Measurements from ENCODE around the gene NCAM1. TPM values are rescaled to one million over a fixed set of nuclear protein-coding genes. Genes with fewer than 3 reads are reported as not detected.

Gene NCAM1
- total and polyA plus RNA-seq, 2 of the 13 experiments (the other 11 are each of a cell fraction or from before 2014, with no cell fraction given): 0.05 TPM; not detected in 1

- intact Hi-C loops (cut with micrococcal nuclease; ENCODE audit: unreplicated experiment): no loop called here
- BruUV-seq (replicated peaks): no TSS peak
- Histone ChIP-seq H2AFZ (ENCODE audit: low read length) (no peak overlapping the region), H3K4me3 (replicated peaks in 1 of 3; ENCODE audit: insufficient read depth in 1 of 3, low read depth in 2 of 3, low read length in 3 of 3) (peak overlapping the region in 1 of 3 experiments; percentile 23; a peak in 2 of 6 replicates), H3K9me3 (ENCODE audit: low read length) (no peaks in the 10 kb centered on the region), H3K27me3 (ENCODE audit: control insufficient read depth in 1 of 2, insufficient read depth in 2 of 2, low read length in 2 of 2) (peaks cover 3 to 28% of the 10 kb centered on the region in 2 experiments; a peak in 3 of 5 replicates), H3K36me3 (replicated peaks in 1 of 2; ENCODE audit: control insufficient read depth in 1 of 2, insufficient read depth in 2 of 2, low read length in 2 of 2) (no peaks in the 10 kb centered on the region), H3K4me1 (ENCODE audit: insufficient read depth, low read length) (0 out of 2 replicates have a peak, but pooled peaks cover 6% of the 10 kb centered on the region), H3K27ac (ENCODE audit: extremely low read length, insufficient read depth, low read length) (no peak overlapping the region), H4K20me1 (ENCODE audit: insufficient read depth, low read length) (no peaks in the 10 kb centered on the region), H3K4me2 (ENCODE audit: low read depth, low read length) (peak overlapping the region; percentile 60), H3K79me2 (ENCODE audit: insufficient read depth, low read length) (no peaks in the 10 kb centered on the region), H3K9ac (ENCODE audit: insufficient read depth, low read depth, low read length) (no peak overlapping the region)
- WGBS (ENCODE audit: low lambda C conversion rate): 19% methylated on average over 42 of the region's 82 CpGs
- DNase-seq (ENCODE audit: low spot score) (no peak), ATAC-seq (peak; percentile 81), FAIRE-seq (no peak)
- ChIA-PET CTCF (ENCODE audit: low intra/inter-chr PET ratio, low total read pairs) (no interaction called here), POLR2A (no interaction called here)
- in situ Hi-C loops (cut with HindIII; ENCODE audit: extremely low pct_ligation_motif_present, low pct_unique_long_range_greater_than_20kb): no loop called here
- TF ChIP-seq EZH2 (conservative IDR thresholded peaks at IDR 0.05; ENCODE audit: low read depth, low read length): peak; percentile 81
- no peak for TF ChIP-seq RFXAP (CRISPR knock-in tag; IDR thresholded peaks at IDR 0.05; ENCODE audit: borderline replicate concordance)
Observed at GRCh38 chr11:112961751-112962578, 745 bp downstream of the NCAM1 start.

- in situ Hi-C loops (cut with HindIII; ENCODE audit: extremely low pct_ligation_motif_present, low pct_unique_long_range_greater_than_20kb) (no loop called here), intact Hi-C loops (cut with micrococcal nuclease; ENCODE audit: unreplicated experiment) (no loop called here)
- ChIA-PET CTCF (ENCODE audit: low intra/inter-chr PET ratio, low total read pairs) (no interaction called here), POLR2A (no interaction called here)
- no peak for DNase-seq (ENCODE audit: low spot score)
- 77% methylated on average over 41 of the region's 67 CpGs for WGBS (ENCODE audit: low lambda C conversion rate)
- BruUV-seq (replicated peaks): no TSS peak
- no peak for ATAC-seq
- Histone ChIP-seq H3K27me3 (ENCODE audit: control insufficient read depth in 1 of 2, insufficient read depth in 2 of 2, low read length in 2 of 2) (peaks cover 3 to 28% of the 10 kb centered on the region in 2 experiments; a peak in 3 of 5 replicates), H3K9me3 (ENCODE audit: low read length) (no peaks in the 10 kb centered on the region), H3K4me3 (replicated peaks in 1 of 3; ENCODE audit: insufficient read depth in 1 of 3, low read depth in 2 of 3, low read length in 3 of 3) (no peak overlapping the region), H2AFZ (ENCODE audit: low read length) (no peak overlapping the region), H3K27ac (ENCODE audit: extremely low read length, insufficient read depth, low read length) (no peak overlapping the region), H3K4me1 (ENCODE audit: insufficient read depth, low read length) (0 out of 2 replicates have a peak, but pooled peaks cover 6% of the 10 kb centered on the region), H3K9ac (ENCODE audit: insufficient read depth, low read depth, low read length) (no peak overlapping the region), H4K20me1 (ENCODE audit: insufficient read depth, low read length) (no peaks in the 10 kb centered on the region), H3K79me2 (ENCODE audit: insufficient read depth, low read length) (no peaks in the 10 kb centered on the region), H3K36me3 (replicated peaks in 1 of 2; ENCODE audit: control insufficient read depth in 1 of 2, insufficient read depth in 2 of 2, low read length in 2 of 2) (no peaks in the 10 kb centered on the region), H3K4me2 (ENCODE audit: low read depth, low read length) (no peak overlapping the region)
- FAIRE-seq: no peak
- TF ChIP-seq TOE1 (CRISPR knock-in tag; IDR thresholded peaks at IDR 0.05): no peak
- TF ChIP-seq ZNF782 (CRISPR knock-in tag; IDR thresholded peaks at IDR 0.05; ENCODE audit: borderline replicate concordance): no peak
- no peak for TF ChIP-seq PBX2 (CRISPR knock-in tag; IDR thresholded peaks at IDR 0.05)
- no peak for TF ChIP-seq ZNF780A (CRISPR knock-in tag; IDR thresholded peaks at IDR 0.05)
- no peak for TF ChIP-seq KDM5A (IDR thresholded peaks at IDR 0.05; ENCODE audit: borderline replicate concordance, low read length)
- TF ChIP-seq KDM4B (CRISPR knock-in tag; IDR thresholded peaks at IDR 0.05): no peak
- TF ChIP-seq ZNF691 (CRISPR knock-in tag; IDR thresholded peaks at IDR 0.05; ENCODE audit: borderline replicate concordance, low read depth): no peak
- TF ChIP-seq ZNF674 (CRISPR knock-in tag; IDR thresholded peaks at IDR 0.05; ENCODE audit: low read depth): no peak
- no peak for TF ChIP-seq MYPOP (CRISPR knock-in tag; IDR thresholded peaks at IDR 0.05)
- no peak for TF ChIP-seq MIER3 (CRISPR knock-in tag; IDR thresholded peaks at IDR 0.05; ENCODE audit: borderline replicate concordance)
- no peak for TF ChIP-seq ZNF235 (CRISPR knock-in tag; IDR thresholded peaks at IDR 0.05; ENCODE audit: borderline replicate concordance)
Observed at GRCh38 chr11:112962579-112963367, 1.6 kb downstream of the NCAM1 start.
